GM23248 (cell line): ENCODE data around the gene SH3GL1. TPM values are rescaled to one million over a fixed set of nuclear protein-coding genes. Genes with fewer than 3 reads are reported as not detected.

ENCODE experiments used
- DNase-seq: peaks from one replicate; pipeline ENCODE4 v3.0.0-alpha.2; 2015
- H2AFZ ChIP-seq: fragments of 200-600 bp; sonication (generic); 2 replicates; pipeline ENCODE4 v1.6.1; 2016; ENCODE audit warnings: antibody characterized with exemption
- H3F3A ChIP-seq: fragments of 200-600 bp; sonication (generic); 2 replicates; pipeline ENCODE4 v1.6.1; 2016; ENCODE audit warnings: mild to moderate bottlenecking, antibody characterized with exemption, mixed run types; ENCODE audit not compliant: insufficient read depth
- H3K27ac ChIP-seq: fragments of 200-600 bp; sonication (generic); 2 replicates; pipeline ENCODE4 v1.5.1; 2016; ENCODE audit warnings: mild to moderate bottlenecking
- H3K27me3 ChIP-seq: fragments of 200-600 bp; sonication (generic); replicated peaks from 2 replicates; pipeline ENCODE4 v1.6.1; 2016; ENCODE audit warnings: mild to moderate bottlenecking; ENCODE audit not compliant: insufficient read depth
- H3K36me3 ChIP-seq: fragments of 200-600 bp; sonication (generic); 2 replicates; pipeline ENCODE4 v1.6.1; 2016; ENCODE audit warnings: low read depth, mild to moderate bottlenecking
- H3K4me1 ChIP-seq: fragments of 200-600 bp; sonication (generic); 2 replicates; pipeline ENCODE4 v1.6.1; 2016; ENCODE audit warnings: mild to moderate bottlenecking; ENCODE audit not compliant: insufficient read depth
- H3K4me2 ChIP-seq: fragments of 200-600 bp; sonication (generic); one replicate; pipeline ENCODE4 v1.6.1; 2016; ENCODE audit warnings: mild to moderate bottlenecking; ENCODE audit not compliant: unreplicated experiment
- H3K4me3 ChIP-seq: fragments of 200-600 bp; sonication (generic); 2 replicates; pipeline ENCODE4 v1.5.1; 2016; ENCODE audit warnings: mild to moderate bottlenecking
- H3K79me2 ChIP-seq: fragments of 200-600 bp; sonication (generic); 2 replicates; pipeline ENCODE4 v1.6.1; 2016; ENCODE audit warnings: mild to moderate bottlenecking; ENCODE audit not compliant: insufficient read depth
- H3K9ac ChIP-seq: fragments of 200-600 bp; sonication (generic); 2 replicates; pipeline ENCODE4 v1.6.1; 2016; ENCODE audit warnings: mild to moderate bottlenecking
- H3K9me2 ChIP-seq: fragments of 200-600 bp; sonication (generic); 2 replicates; pipeline ENCODE4 v1.6.1; 2016; ENCODE audit warnings: mixed run types, mild to moderate bottlenecking, moderate library complexity; ENCODE audit not compliant: insufficient read depth
- H3K9me3 ChIP-seq: fragments of 200-600 bp; sonication (generic); one replicate; pipeline ENCODE4 v1.6.1; 2017; ENCODE audit warnings: low read depth
- H4K20me1 ChIP-seq: fragments of 200-600 bp; sonication (generic); 2 replicates; pipeline ENCODE4 v1.6.0; 2016; ENCODE audit not compliant: insufficient read depth
- EZH2 ChIP-seq: fragments of 200-600 bp; sonication (generic); IDR thresholded peaks from 2 replicates; pipeline ENCODE4 v1.6.1; 2018; ENCODE audit warnings: antibody characterized with exemption, mild to moderate bottlenecking; ENCODE audit not compliant: insufficient read depth, poor library complexity, severe bottlenecking
- EZH2phosphoT487 ChIP-seq: fragments of 200-600 bp; sonication (generic); IDR thresholded peaks from 2 replicates; pipeline ENCODE4 v1.6.1; 2018; ENCODE audit warnings: antibody characterized with exemption, moderate library complexity, mild to moderate bottlenecking, low read depth; ENCODE audit not compliant: insufficient read depth
- WGBS, 2 experiments: methylation state at CpG; one replicate each; pipeline ENCODE4 v1.1.6; 2015 to 2017; ENCODE audit warnings: low lambda C conversion rate in 2 of 2, low coverage in 1 of 2; ENCODE audit errors: missing lambda C conversion rate in 2 of 2; 5-methylcytosine and 5-hydroxymethylcytosine counted together
- in situ Hi-C: fragments of 300-500 bp; cut with MboI; formaldehyde crosslinking; loops from 2 replicates; pipeline ENCODE4 v1.15.0; 2020
- polyA plus RNA-seq: library from polyadenylated mRNA; unstranded; fragments of >200 nt; fragmentation: Nextera tagmentation; extraction: Ambion mirVana; gene quantifications from 2 replicates; pipeline ENCODE4 v1.2.1, GENCODE V29; 2016
- total RNA-seq: library from RNA; depleted of rRNA; stranded (reverse); fragments of >200 nt; shearing (Covaris generic); gene quantifications from 2 replicates; pipeline ENCODE4 v1.2.3, GENCODE V29; 2014

SH3GL1 gene
- total and polyA plus RNA-seq, 2 experiments from 2014 or later: 141 to 151 TPM

- H3K9me2 ChIP-seq: no peaks in the 10 kb centered on the region
- H3K9me3 ChIP-seq: no peaks in the 10 kb centered on the region
- peak overlapping the region; percentile 86 for H3K9ac ChIP-seq
- peak; percentile 74 for DNase-seq
- peaks cover 51% of the 10 kb centered on the region for H3F3A ChIP-seq
- in situ Hi-C loops: no loop called here
- peak overlapping the region; percentile 97 for H3K27ac ChIP-seq
- peak overlapping the region; percentile 13 for H3K4me3 ChIP-seq
- TF ChIP-seq EZH2phosphoT487 (no peak), EZH2 (no peak)
- no peaks in the 10 kb centered on the region for H3K36me3 ChIP-seq
- peaks cover 88% of the 10 kb centered on the region for H3K79me2 ChIP-seq
- no peak overlapping the region for H2AFZ ChIP-seq
- no peaks in the 10 kb centered on the region; the same call in 1 of the 2 replicates for H4K20me1 ChIP-seq
- peak overlapping the region; percentile 38 for H3K4me2 ChIP-seq
- H3K4me1 ChIP-seq: peaks cover 78% of the 10 kb centered on the region
- WGBS, 2 experiments: 6 to 9% methylated on average over 23 to 25 of the region's 25 CpGs
- no peaks in the 10 kb centered on the region for H3K27me3 ChIP-seq
Observed at GRCh38 chr19:4373601-4374497, 26.5 kb downstream of the SH3GL1 start.

- no peak overlapping the region for H2AFZ ChIP-seq
- WGBS, 2 experiments: 59 to 62% methylated on average over 8 of the region's 8 CpGs
- peak overlapping the region; percentile 97 for H3K27ac ChIP-seq
- in situ Hi-C loops: no loop called here
- H3K4me1 ChIP-seq: peaks cover 86% of the 10 kb centered on the region
- peaks cover 88% of the 10 kb centered on the region for H3K79me2 ChIP-seq
- no peak for DNase-seq
- no peaks in the 10 kb centered on the region for H3K27me3 ChIP-seq
- H3K4me3 ChIP-seq: no peak overlapping the region
- peak overlapping the region; percentile 86 for H3K9ac ChIP-seq
- no peak for TF ChIP-seq EZH2phosphoT487
- H3F3A ChIP-seq: peaks cover 51% of the 10 kb centered on the region
- no peaks in the 10 kb centered on the region for H4K20me1 ChIP-seq
- no peaks in the 10 kb centered on the region for H3K9me2 ChIP-seq
- H3K4me2 ChIP-seq: peak overlapping the region; percentile 38
- H3K36me3 ChIP-seq: no peaks in the 10 kb centered on the region
- no peaks in the 10 kb centered on the region for H3K9me3 ChIP-seq
Observed at GRCh38 chr19:4373013-4373367, 27.4 kb downstream of the SH3GL1 start.

DNA sequence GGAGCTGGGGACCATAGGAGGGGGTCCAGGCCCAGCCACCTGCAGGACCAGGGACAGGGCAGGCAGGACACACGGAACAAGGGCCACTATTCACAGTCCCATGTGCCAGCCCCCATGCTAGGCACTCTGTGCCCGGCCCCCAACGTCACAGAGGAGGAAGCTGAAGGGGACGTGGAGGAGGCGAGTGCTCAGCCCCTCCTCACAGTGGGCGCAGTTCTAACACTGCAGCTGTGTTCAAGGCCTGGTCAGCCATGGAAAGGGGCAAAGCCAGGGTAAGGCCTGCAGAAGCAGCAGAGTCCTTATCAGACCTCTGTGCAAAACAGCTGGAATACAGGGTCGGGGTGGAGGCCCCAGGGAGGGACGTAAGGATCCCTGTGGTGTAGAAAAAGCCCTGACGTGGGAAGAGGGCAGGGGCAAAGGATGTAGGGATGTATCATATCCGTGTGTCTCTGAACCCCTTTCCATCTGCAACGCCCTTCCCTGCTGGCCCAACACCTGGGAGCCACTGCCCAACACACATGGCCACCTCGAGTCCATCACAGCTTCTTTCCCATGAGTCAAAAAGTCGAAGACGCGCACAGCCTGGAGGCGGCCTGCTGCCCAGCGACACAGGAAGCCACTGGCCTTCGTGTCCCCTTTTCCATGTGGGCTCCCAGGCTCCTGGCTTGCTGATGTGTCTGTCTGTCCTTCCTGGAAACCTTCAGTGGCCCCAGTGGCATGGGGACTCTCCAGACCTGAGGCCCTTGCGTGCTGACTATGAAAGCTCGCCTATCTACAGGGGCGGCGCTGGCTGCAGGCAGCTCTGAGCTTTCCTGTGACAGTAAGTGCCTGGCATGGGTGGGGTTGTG lies 28.0 kb downstream of the SH3GL1 start:
- no peak overlapping the region for H3K4me2 ChIP-seq
- no peaks in the 10 kb centered on the region for H4K20me1 ChIP-seq
- peaks cover 51% of the 10 kb centered on the region for H3F3A ChIP-seq
- in situ Hi-C loops: no loop called here
- no peaks in the 10 kb centered on the region for H3K27me3 ChIP-seq
- WGBS, 2 experiments: 87 to 90% methylated on average over 21 to 22 of the region's 22 CpGs
- no peak overlapping the region for H2AFZ ChIP-seq
- no peak for TF ChIP-seq EZH2
- TF ChIP-seq EZH2phosphoT487: no peak
- H3K4me1 ChIP-seq: peaks cover 87% of the 10 kb centered on the region
- H3K36me3 ChIP-seq: no peaks in the 10 kb centered on the region
- H3K9ac ChIP-seq: peak overlapping the region; percentile 86
- H3K27ac ChIP-seq: peak overlapping the region; percentile 97
- H3K4me3 ChIP-seq: no peak overlapping the region
- no peak for DNase-seq
- H3K9me3 ChIP-seq: no peaks in the 10 kb centered on the region
- no peaks in the 10 kb centered on the region for H3K9me2 ChIP-seq
- peaks cover 88% of the 10 kb centered on the region for H3K79me2 ChIP-seq

GRCh38 chr19:4371247-4372164 lies 28.8 kb downstream of the SH3GL1 start:
- in situ Hi-C loops: no loop called here

More at GRCh38 chr19:4371247-4372164, 28.8 kb downstream of the SH3GL1 start:
- no peak overlapping the region for H3K4me3 ChIP-seq
- H3K36me3 ChIP-seq: no peaks in the 10 kb centered on the region
- no peaks in the 10 kb centered on the region for H3K27me3 ChIP-seq
- no peak for TF ChIP-seq EZH2phosphoT487
- TF ChIP-seq EZH2: no peak
- H3K4me1 ChIP-seq: peaks cover 79% of the 10 kb centered on the region
- peaks cover 88% of the 10 kb centered on the region for H3K79me2 ChIP-seq
- H3K9ac ChIP-seq: peak overlapping the region; percentile 6; the same call in 1 of the 2 replicates
- WGBS, 2 experiments: 77 to 78% methylated on average over 29 to 31 of the region's 31 CpGs
- H3K9me2 ChIP-seq: no peaks in the 10 kb centered on the region
- DNase-seq: no peak
- H3K27ac ChIP-seq: peak overlapping the region; percentile 97
- no peak overlapping the region for H2AFZ ChIP-seq
- no peaks in the 10 kb centered on the region for H3K9me3 ChIP-seq
- H3K4me2 ChIP-seq: no peak overlapping the region
- H3F3A ChIP-seq: peaks cover 47% of the 10 kb centered on the region
- no peaks in the 10 kb centered on the region for H4K20me1 ChIP-seq
